ENCODE results near the gene CDK6. TPM values are rescaled to one million over a fixed set of nuclear protein-coding genes. Genes with fewer than 3 reads are reported as not detected.

The CDK6 gene
- total and polyA plus RNA-seq, 5 experiments from 2014 or later = 10.1 to 29.4 (median 12.9) TPM

DNA sequence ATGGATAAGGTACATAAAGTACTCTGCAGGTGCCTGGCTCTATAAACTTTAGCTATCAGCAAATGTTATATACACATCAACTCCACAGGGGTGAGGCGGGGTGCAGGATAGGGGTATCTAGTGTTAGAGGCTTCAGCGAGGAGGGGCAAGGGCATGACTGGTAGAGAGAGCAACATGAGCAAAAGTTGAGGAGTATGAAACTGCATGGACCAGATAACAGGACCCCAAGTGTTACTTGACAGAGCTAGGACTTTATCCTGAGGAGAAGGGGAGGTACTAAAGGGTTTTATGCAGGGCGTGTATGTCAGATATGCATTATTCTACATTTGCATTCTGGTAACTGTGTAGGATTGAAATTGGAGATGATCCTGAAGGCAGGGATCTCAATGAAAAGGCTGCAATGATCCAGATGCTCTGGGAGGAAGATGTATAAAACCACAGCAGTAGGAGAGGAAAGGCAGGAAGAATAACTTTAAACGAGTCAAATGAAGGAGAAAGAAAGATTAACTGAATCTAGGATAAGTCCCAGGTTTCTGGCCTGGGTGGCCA lies 136.3 kb downstream of the CDK6 start:
- no peak overlapping the region for H3K4me3 Mint-ChIP-seq
- H3K36me3 Mint-ChIP-seq = peaks cover 0 to 1% (median 0%) of the 10 kb centered on the region in 3 donors
- H3K4me1 Mint-ChIP-seq = peaks cover 8 to 20% (median 13%) of the 10 kb centered on the region in 4 donors
- POLR2A ChIA-PET = no interaction called here
- no peaks in the 10 kb centered on the region for H3K9me3 Mint-ChIP-seq
- no peak for ATAC-seq
- peak overlapping the region in 2 of 10 donors; percentile 3 to 80 for H3K27ac Mint-ChIP-seq
- H3K27me3 Mint-ChIP-seq = no peaks in the 10 kb centered on the region
- no peak for DNase-seq

DNA sequence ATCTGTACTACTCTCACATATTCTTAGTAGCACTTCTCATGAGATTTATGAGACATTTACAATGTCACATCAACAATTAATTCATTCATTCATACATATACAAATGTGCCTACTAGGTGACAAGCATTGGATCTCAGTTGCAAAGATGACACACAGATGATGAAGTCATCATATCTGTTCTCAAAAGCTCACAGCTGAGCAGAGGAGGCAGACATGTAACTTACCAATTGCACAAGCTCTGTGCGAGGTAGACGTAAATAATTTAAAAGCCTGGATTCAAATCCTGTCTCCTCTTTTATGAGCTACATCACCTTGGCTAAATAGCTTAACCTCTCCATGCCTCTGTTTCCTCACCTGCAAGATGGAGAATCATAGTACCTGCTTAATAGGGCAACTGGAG lies 136.8 kb downstream of the CDK6 start:
- Mint-ChIP-seq H3K4me3 (no peak overlapping the region), H3K27ac (peak overlapping the region in 2 of 10 donors; percentile 16 to 80), H3K4me1 (peaks cover 9 to 20% (median 14%) of the 10 kb centered on the region in 4 donors), H3K27me3 (no peaks in the 10 kb centered on the region), H3K36me3 (no peaks in the 10 kb centered on the region), H3K9me3 (no peaks in the 10 kb centered on the region)
- DNase-seq (no peak), ATAC-seq (no peak)
- POLR2A ChIA-PET = no interaction called here

DNA sequence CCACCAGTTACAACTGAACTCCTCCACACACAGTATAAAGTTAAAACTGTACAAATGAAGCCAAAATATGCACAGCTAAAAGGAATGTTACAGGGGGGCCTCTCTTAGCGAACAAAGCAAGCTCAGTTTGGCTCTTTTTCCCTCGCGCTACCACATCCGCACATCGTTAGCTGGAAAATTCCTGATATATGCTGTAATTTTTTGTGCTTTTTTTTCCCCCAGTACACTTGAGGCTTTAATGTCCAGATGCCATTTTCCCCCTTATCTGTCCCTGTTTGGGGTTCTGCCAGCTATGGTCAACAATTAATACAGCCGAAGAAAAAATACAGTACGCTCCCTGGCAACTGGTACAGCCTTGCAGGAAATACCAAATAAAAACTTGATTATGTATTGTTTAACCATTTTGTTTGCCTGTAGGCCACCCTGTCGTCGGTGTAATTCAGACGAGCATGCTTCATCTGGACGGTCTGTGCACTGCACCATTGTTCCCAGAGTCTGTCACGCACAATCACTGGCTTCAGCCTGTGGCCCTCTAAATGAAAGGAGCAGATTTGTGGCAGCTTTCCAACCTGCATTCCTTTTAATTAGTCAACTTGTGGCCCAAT lies 138.0 kb downstream of the CDK6 start:
- Mint-ChIP-seq H3K36me3 (no peaks in the 10 kb centered on the region), H3K27me3 (no peaks in the 10 kb centered on the region), H3K4me1 (peaks cover 6 to 20% (median 14%) of the 10 kb centered on the region in 4 donors), H3K4me3 (no peak overlapping the region), H3K27ac (no peak overlapping the region), H3K9me3 (no peaks in the 10 kb centered on the region)
- DNase-seq (no peak), ATAC-seq (no peak)
- POLR2A ChIA-PET = no interaction called here

DNA sequence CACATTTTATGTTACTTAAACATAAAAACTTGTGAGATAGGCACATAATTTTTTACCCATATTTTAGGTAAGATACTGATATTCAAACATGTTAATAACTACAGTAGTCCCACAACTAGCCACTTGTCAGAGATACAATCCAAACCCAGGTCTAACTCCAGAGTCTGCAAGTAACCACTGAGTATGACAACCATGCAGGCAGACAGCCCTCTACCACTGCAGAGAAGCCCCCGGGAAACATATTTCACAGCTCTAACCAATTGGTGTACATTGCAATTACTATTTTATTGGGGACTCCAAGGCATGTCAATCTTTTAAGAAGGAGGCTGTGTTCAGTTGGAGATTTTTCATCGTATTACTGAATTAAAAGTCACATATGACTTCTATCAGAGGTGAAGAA lies 139.0 kb downstream of the CDK6 start:
- no peaks in the 10 kb centered on the region for H3K27me3 Mint-ChIP-seq
- no peak overlapping the region for H3K4me3 Mint-ChIP-seq
- peaks cover 6 to 20% (median 14%) of the 10 kb centered on the region in 4 donors for H3K4me1 Mint-ChIP-seq
- no peak for DNase-seq
- H3K9me3 Mint-ChIP-seq = no peaks in the 10 kb centered on the region
- POLR2A ChIA-PET = no interaction called here
- ATAC-seq = no peak
- no peaks in the 10 kb centered on the region for H3K36me3 Mint-ChIP-seq
- H3K27ac Mint-ChIP-seq = no peak overlapping the region

DNA sequence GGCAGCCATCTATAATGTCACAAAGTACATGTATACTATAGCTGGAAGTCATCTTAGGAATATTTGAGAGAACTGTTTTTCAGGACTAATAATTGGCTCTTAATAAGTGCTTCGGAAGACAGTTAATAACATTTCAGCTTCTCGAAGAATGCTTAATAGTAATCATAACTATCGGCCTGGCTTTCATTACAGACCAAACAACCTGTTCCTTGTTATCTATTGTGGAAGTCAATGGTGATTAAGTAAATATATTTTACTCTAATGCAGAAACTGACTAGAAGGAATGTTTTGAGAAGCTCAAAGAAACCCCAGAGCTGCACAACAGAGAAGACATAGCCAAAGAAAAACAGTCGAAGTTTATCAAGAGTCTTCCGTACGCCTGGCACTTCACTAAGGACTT lies 139.4 kb downstream of the CDK6 start:
- Mint-ChIP-seq H3K27ac (peak overlapping the region in 1 of 10 donors; percentile 11), H3K4me3 (no peak overlapping the region), H3K36me3 (no peaks in the 10 kb centered on the region), H3K4me1 (peaks cover 6 to 20% (median 16%) of the 10 kb centered on the region in 4 donors), H3K9me3 (no peaks in the 10 kb centered on the region), H3K27me3 (no peaks in the 10 kb centered on the region)
- no peak for ATAC-seq
- no peak for DNase-seq
- POLR2A ChIA-PET = no interaction called here

DNA sequence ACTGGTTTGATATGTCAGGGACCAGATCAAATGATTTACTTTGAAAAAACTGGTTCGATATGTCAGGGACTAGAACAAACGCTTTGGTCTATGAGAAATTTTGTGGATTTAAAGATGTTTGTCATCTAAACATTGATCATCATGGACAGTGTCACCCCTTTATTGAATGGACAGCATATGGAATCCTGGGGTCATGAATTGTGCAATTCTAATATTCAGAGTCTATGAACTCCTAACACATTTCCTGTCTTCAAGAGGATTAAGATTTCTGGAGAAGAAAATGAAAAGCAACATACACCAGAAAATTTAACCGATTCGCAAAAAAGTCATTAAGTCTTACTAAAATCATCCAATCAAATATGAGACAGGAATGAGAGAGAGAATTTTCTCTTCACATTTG lies 139.8 kb downstream of the CDK6 start:
- no peak for DNase-seq
- Mint-ChIP-seq H3K27ac (peak overlapping the region in 1 of 10 donors; percentile 11), H3K4me3 (no peak overlapping the region), H3K4me1 (peaks cover 7 to 23% (median 18%) of the 10 kb centered on the region in 4 donors), H3K27me3 (no peaks in the 10 kb centered on the region), H3K9me3 (no peaks in the 10 kb centered on the region), H3K36me3 (no peaks in the 10 kb centered on the region)
- ATAC-seq = no peak
- POLR2A ChIA-PET = no interaction called here

DNA sequence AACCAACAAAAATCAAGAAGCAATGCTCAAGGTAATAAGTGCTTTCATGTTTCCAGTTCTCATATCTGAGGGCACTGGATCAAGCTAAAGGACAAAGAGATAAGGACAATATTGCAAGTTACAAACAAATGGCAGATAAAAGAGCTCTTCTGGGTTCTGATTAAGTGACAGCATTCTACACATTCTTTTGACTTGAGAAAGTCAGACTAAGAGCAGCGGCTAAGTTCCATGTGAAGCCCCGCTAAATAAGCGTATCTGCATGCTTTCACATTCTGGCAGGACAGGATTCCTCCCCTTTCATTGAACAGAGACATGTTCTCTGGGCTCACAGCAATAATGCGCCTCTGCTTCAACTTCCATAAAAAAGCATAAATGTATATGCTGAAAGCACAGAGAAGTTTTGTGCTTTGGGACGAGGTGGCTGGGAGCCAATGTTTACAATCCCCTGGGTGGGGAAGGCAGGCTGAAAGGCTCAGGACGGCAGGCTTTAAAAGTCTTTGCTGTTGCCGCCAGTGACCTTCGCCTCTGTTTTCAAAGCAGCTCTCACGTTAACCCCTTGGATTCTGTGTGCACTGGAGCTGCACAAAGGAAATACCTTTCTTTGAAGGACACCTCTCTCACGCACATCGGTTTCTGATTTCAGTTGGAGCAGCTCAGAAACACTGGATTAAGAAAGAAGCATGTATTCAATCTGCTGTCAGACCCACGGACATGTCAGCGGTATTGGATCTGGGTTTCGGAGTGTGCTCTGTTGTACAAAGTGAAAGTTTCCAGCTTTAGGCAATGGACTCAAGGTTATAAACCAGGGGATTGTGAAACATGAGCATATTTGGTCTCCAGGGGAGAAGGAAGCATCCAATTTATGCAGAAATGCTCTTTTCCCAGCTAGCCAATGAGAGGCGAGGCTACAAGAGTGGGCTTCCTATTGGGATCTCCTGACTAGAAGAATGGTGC lies 140.8 kb downstream of the CDK6 start:
- Mint-ChIP-seq H3K36me3 (no peaks in the 10 kb centered on the region), H3K4me1 (peaks cover 6 to 33% (median 19%) of the 10 kb centered on the region in 4 donors), H3K9me3 (no peaks in the 10 kb centered on the region), H3K4me3 (peak overlapping the region; percentile 12 to 75 (median 40)), H3K27me3 (no peaks in the 10 kb centered on the region), H3K27ac (peak overlapping the region in 6 of 10 donors; percentile 1 to 76 (median 26))
- ATAC-seq = no peak
- DNase-seq = no peak
- POLR2A ChIA-PET = no interaction called here

DNA sequence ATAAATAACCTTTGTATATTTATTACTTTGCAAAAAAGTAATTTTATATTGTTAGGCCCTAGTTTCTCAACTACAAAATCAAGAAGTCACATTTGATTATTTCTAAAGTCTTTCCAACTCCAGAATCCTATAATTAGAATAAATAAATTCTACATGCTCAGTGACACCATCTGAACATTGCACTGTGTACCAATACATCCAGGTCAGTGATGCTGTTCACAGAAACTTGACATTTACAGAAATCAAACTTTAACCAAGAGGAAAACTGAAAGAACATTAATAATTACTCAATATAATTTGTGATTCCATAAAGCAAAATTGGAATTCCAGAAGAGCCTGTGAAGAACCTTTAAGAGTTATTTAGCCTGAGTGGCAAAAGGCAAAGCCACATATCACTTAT lies 142.2 kb downstream of the CDK6 start:
- POLR2A ChIA-PET = no interaction called here
- no peak for ATAC-seq
- peaks cover 2 to 38% (median 12%) of the 10 kb centered on the region in 4 donors for H3K4me1 Mint-ChIP-seq
- H3K4me3 Mint-ChIP-seq = no peak overlapping the region
- no peaks in the 10 kb centered on the region for H3K9me3 Mint-ChIP-seq
- no peak for DNase-seq
- H3K27ac Mint-ChIP-seq = no peak overlapping the region
- H3K36me3 Mint-ChIP-seq = no peaks in the 10 kb centered on the region
- H3K27me3 Mint-ChIP-seq = no peaks in the 10 kb centered on the region

DNA sequence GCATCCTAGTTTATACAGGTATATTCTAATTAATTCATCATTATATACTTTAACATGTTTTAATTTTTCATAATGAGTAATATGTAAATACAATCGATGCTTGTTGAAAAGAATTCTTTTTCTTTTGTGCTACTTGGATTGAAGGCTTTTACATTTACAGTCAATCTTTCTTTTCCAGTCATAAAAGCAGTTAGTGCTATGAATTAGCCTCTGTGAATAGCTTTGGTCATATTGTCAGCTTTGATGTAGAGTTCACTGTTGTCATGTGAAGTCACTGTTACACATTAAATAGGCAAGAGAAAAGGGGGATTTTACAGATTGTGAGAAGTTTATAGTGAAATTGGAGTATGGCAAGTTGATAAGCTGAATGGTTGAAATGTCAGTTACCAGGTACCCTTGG lies 142.9 kb downstream of the CDK6 start:
- POLR2A ChIA-PET = no interaction called here
- no peaks in the 10 kb centered on the region for H3K9me3 Mint-ChIP-seq
- H3K4me1 Mint-ChIP-seq = peaks cover 2 to 38% (median 12%) of the 10 kb centered on the region in 4 donors
- H3K36me3 Mint-ChIP-seq = no peaks in the 10 kb centered on the region
- no peak overlapping the region for H3K4me3 Mint-ChIP-seq
- no peaks in the 10 kb centered on the region for H3K27me3 Mint-ChIP-seq
- ATAC-seq (no peak), DNase-seq (no peak)
- H3K27ac Mint-ChIP-seq = peak overlapping the region in 2 of 10 donors; percentile 49 to 61

DNA sequence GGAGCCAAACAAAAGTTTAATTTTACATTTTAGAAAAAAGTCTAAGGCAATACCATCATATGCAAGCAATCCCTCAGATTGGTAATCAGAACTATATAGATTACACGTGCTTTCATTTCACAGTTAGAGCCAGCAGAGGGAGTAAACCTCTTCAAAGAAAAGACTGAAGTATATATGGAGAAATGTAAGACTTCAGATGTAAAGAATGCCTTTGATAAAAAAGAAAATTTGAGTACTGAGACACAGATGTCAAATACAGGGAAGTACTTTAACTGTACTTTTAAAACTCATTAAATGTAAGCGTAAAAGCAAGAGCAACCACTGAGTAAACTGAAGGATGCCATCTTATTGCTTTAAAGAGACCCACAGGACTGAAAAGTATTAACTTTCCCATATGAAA lies 144.8 kb downstream of the CDK6 start:
- peak overlapping the region in 5 of 10 donors; percentile 8 to 64 (median 48) for H3K27ac Mint-ChIP-seq
- H3K4me1 Mint-ChIP-seq = peaks cover 4 to 42% (median 20%) of the 10 kb centered on the region in 4 donors
- DNase-seq (peak in 6 of 10 donors; percentile 3 to 57 (median 30)), ATAC-seq (peak; percentile 88 to 89)
- POLR2A ChIA-PET = no interaction called here
- peaks cover 0 to 2% (median 0%) of the 10 kb centered on the region in 3 donors for H3K36me3 Mint-ChIP-seq
- no peaks in the 10 kb centered on the region for H3K27me3 Mint-ChIP-seq
- no peaks in the 10 kb centered on the region for H3K9me3 Mint-ChIP-seq
- no peak overlapping the region for H3K4me3 Mint-ChIP-seq

DNA sequence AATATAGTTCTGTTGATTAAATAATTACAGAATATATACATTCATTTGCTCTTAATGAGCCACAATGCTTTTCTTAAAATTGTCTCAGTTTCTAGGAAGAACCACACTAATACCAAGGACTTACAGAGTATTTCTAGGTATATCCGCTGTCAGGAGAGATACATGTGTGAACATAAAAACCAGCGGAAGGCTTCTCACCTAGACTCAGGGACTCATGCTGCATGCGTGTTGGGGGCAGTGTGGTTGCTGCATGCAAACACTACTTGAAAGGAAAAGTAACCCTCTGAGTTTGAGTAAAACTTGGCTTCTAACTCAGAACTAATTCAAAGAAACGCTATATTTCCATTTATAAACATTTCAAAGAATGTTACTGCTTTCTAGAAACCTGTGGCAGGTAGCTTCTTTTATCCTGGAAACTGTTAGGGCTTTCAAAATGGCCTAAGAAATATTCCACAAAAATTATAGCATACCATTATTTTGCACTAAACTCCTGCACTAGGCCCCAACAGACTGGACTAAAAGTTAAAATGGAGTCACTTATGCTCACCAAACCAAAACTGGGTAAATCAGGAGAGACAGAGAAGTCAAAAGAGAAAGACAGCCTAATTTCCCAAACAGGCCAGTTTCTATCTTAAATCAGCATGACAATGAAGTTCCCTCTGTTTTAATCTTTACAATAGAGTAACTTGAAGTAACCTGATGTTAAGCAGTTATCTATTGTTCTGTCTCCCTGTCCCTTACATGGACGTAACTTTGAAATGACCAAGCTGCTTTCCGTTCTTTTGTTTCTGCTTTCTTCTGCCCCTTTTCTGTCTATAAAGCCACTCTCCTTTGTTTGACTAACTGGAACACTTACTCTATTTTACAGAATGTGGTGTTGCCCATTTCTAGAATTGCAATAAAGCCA lies 151.0 kb downstream of the CDK6 start:
- no peaks in the 10 kb centered on the region for H3K27me3 Mint-ChIP-seq
- H3K36me3 Mint-ChIP-seq = peaks cover 0 to 2% (median 0%) of the 10 kb centered on the region in 3 donors
- POLR2A ChIA-PET = interaction anchor here (2.3 kb wide), 1 partner anchor 147 kb away, joined by 8 read pairs; no protein-coding TSS in a partner anchor
- H3K4me1 Mint-ChIP-seq = peaks cover 31 to 74% (median 67%) of the 10 kb centered on the region in 4 donors
- peak overlapping the region in 9 of 10 donors; percentile 19 to 67 (median 43) for H3K4me3 Mint-ChIP-seq
- no peaks in the 10 kb centered on the region for H3K9me3 Mint-ChIP-seq
- peak overlapping the region; percentile 72 to 94 (median 90) for H3K27ac Mint-ChIP-seq
- DNase-seq = peak; percentile 10 to 68 (median 44)
- peak; percentile 87 to 90 for ATAC-seq

DNA sequence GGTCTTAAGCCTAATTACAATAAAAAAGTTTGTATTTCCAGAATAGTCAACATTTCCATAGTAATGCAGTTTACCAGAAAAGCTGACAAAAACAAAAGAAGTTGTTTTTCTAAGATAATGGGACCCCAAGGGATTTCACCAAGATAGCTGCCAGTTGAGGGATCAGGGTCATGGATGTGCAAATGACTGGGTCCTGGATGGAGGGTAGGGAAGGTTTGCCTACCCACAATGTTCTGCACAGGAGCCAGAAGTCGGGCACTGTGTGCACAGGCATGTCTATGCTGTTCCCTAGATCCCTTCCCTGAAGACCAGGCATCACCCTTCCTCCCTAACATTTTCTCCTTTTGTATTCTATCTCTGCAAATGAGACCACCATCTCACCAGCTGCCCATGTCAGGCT lies 152.1 kb downstream of the CDK6 start:
- Mint-ChIP-seq H3K9me3 (no peaks in the 10 kb centered on the region), H3K27me3 (no peaks in the 10 kb centered on the region), H3K27ac (peak overlapping the region; percentile 67 to 94 (median 90)), H3K4me1 (peaks cover 31 to 73% (median 68%) of the 10 kb centered on the region in 4 donors), H3K4me3 (peak overlapping the region in 9 of 10 donors; percentile 19 to 67 (median 58)), H3K36me3 (peaks cover 0 to 2% (median 0%) of the 10 kb centered on the region in 3 donors)
- DNase-seq = no peak
- POLR2A ChIA-PET = interaction anchor here (0.6 to 2.3 kb wide), 2 partner anchors 89 to 148 kb away, joined by 6 to 8 read pairs; no protein-coding TSS in a partner anchor
- no peak for ATAC-seq

Data from naive thymus-derived CD8-positive, alpha-beta T cell (primary cell).